IMR-90 (cell line): ENCODE measurements around the gene CTNNA2. TPM values are rescaled to one million over a fixed set of nuclear protein-coding genes. Genes with fewer than 3 reads are reported as not detected.

Experiments used
- ATAC-seq: fragments of 200-7000 bp; cut with Tn5 transposase; 2 replicates; pipeline ENCODE4 v1.9.1; 2020; ENCODE audit warnings: low read depth, mild to moderate bottlenecking, moderate library complexity
- BruUV-seq: library from RNA; stranded (reverse); fragments of 400-500 nt; replicated peaks from 2 replicates; lab custom pipeline; 2021; lab: Mats Ljungman, UMichigan
- CTCF ChIA-PET: fragments of 300-600 bp; formaldehyde crosslinking; extraction: SDS; loops from one replicate; lab custom pipeline; 2021; ENCODE audit warnings: antibody characterized with exemption; lab: Yijun Ruan, JAX
- POLR2A ChIA-PET: fragments of 300-600 bp; sonication (Branson Sonifier 250); formaldehyde crosslinking; loops from one replicate; lab custom pipeline; 2022; ENCODE audit warnings: antibody characterized with exemption; ENCODE audit not compliant: unreplicated experiment; lab: Charles Lee
- DNase-seq: peaks from one replicate; pipeline ENCODE4 v3.0.0; 2013
- H2AFZ ChIP-seq: replicated peaks from 2 replicates; pipeline ENCODE3; 2013; ENCODE audit warnings: low read length, mild to moderate bottlenecking; ENCODE audit not compliant: poor library complexity
- H2AK5ac ChIP-seq: 2 replicates; pipeline ENCODE4 v1.6.1; 2013; ENCODE audit warnings: low read depth, low read length, inconsistent platforms
- H2AK9ac ChIP-seq: replicated peaks from 2 replicates; pipeline ENCODE3; 2013; ENCODE audit warnings: mild to moderate bottlenecking, low read depth, low read length, moderate library complexity; ENCODE audit not compliant: poor library complexity
- H2BK120ac ChIP-seq: 2 replicates; pipeline ENCODE4 v1.6.1; 2013; ENCODE audit warnings: low read depth, low read length, inconsistent platforms
- H2BK15ac ChIP-seq: 3 replicates; pipeline ENCODE4 v1.6.1; 2013; ENCODE audit warnings: low read depth, low read length, inconsistent platforms
- H2BK20ac ChIP-seq: 2 replicates; pipeline ENCODE4 v1.6.1; 2013; ENCODE audit warnings: low read depth, mild to moderate bottlenecking, inconsistent platforms, low read length, moderate library complexity
- H2BK5ac ChIP-seq: 2 replicates; pipeline ENCODE4 v1.6.1; 2013; ENCODE audit warnings: mild to moderate bottlenecking, low read depth, low read length, inconsistent platforms; ENCODE audit not compliant: poor library complexity, severe bottlenecking
- H3K14ac ChIP-seq: replicated peaks from 2 replicates; pipeline ENCODE4 v1.6.1; 2013; ENCODE audit warnings: low read depth, low read length, inconsistent platforms
- H3K18ac ChIP-seq: 2 replicates; pipeline ENCODE4 v1.6.1; 2013; ENCODE audit warnings: low read depth, low read length, control low read depth
- H3K23ac ChIP-seq: 2 replicates; pipeline ENCODE4 v1.6.1; 2013; ENCODE audit warnings: low read depth, low read length, inconsistent platforms
- H3K27ac ChIP-seq: 2 replicates; pipeline ENCODE4 v1.5.1; 2013; ENCODE audit warnings: mild to moderate bottlenecking, control low read depth, low read length; ENCODE audit not compliant: insufficient read depth
- H3K27me3 ChIP-seq: 2 replicates; pipeline ENCODE4 v1.6.1; 2013; ENCODE audit warnings: low read length; ENCODE audit not compliant: control insufficient read depth, insufficient read depth
- H3K36me3 ChIP-seq: 2 replicates; pipeline ENCODE4 v1.6.1; 2013; ENCODE audit warnings: low read length, mixed read lengths; ENCODE audit not compliant: control insufficient read depth, insufficient read depth
- H3K4ac ChIP-seq: 2 replicates; pipeline ENCODE4 v1.6.1; 2013; ENCODE audit warnings: low read depth, low read length, inconsistent platforms
- H3K4me1 ChIP-seq: 2 replicates; pipeline ENCODE4 v1.6.1; 2013; ENCODE audit warnings: low read length, mixed read lengths; ENCODE audit not compliant: control insufficient read depth, insufficient read depth
- H3K4me2 ChIP-seq: 2 replicates; pipeline ENCODE4 v1.6.1; 2013; ENCODE audit warnings: low read depth, mild to moderate bottlenecking, control low read depth, low read length, moderate library complexity
- H3K4me3 ChIP-seq: 2 replicates; pipeline ENCODE4 v1.5.1; 2013; ENCODE audit warnings: low read depth, mild to moderate bottlenecking, control low read depth, low read length, moderate library complexity; ENCODE audit not compliant: insufficient read depth
- H3K56ac ChIP-seq: 2 replicates; pipeline ENCODE4 v1.6.1; 2013; ENCODE audit warnings: low read length, inconsistent platforms; ENCODE audit not compliant: insufficient read depth; ENCODE audit errors: extremely low read depth
- H3K79me1 ChIP-seq, 2 experiments: 2 replicates each; pipeline ENCODE4 v1.6.1; 2013; ENCODE audit warnings: low read length in 2 of 2, inconsistent platforms in 1 of 2, low read depth in 1 of 2
- H3K9ac ChIP-seq: 2 replicates; pipeline ENCODE4 v1.6.1; 2013; ENCODE audit warnings: low read depth, low read length, control low read depth
- H3K9me1 ChIP-seq: 2 replicates; pipeline ENCODE4 v1.6.1; 2013; ENCODE audit warnings: low read length, inconsistent platforms; ENCODE audit not compliant: insufficient read depth
- H3K9me3 ChIP-seq: 2 replicates; pipeline ENCODE4 v1.6.1; 2013; ENCODE audit warnings: low read length; ENCODE audit not compliant: control insufficient read depth, insufficient read depth
- H4K20me1 ChIP-seq: 2 replicates; pipeline ENCODE4 v1.6.1; 2013; ENCODE audit warnings: low read length, inconsistent platforms; ENCODE audit not compliant: insufficient read depth
- H4K5ac ChIP-seq: 2 replicates; pipeline ENCODE4 v1.6.1; 2013; ENCODE audit warnings: mild to moderate bottlenecking, low read depth, low read length, control low read depth
- H4K8ac ChIP-seq, 2 experiments: 2 replicates each; pipeline ENCODE4 v1.6.1; 2013; ENCODE audit warnings: low read depth in 2 of 2, low read length in 2 of 2, control low read depth in 1 of 2, inconsistent platforms in 1 of 2
- H4K91ac ChIP-seq: 2 replicates; pipeline ENCODE4 v1.6.1; 2013; ENCODE audit warnings: low read depth, low read length, inconsistent platforms; ENCODE audit not compliant: insufficient read depth
- BHLHE40 ChIP-seq: fragments of 150-350 bp; IDR thresholded peaks from 2 replicates; pipeline ENCODE4 v1.6.1; 2016; ENCODE audit warnings: mild to moderate bottlenecking, low read depth, low read length
- CEBPB ChIP-seq: IDR thresholded peaks from 2 replicates; pipeline ENCODE4 v1.6.1; 2012; ENCODE audit warnings: low read depth, low read length, improper control_type of control experiment
- CHD1 ChIP-seq: IDR thresholded peaks from 2 replicates; pipeline ENCODE4 v1.6.1; 2012; ENCODE audit warnings: low read depth, low read length, improper control_type of control experiment
- CTCF ChIP-seq: conservative IDR thresholded peaks from 2 replicates; pipeline ENCODE4 v1.5.1; 2012; ENCODE audit warnings: mild to moderate bottlenecking, low read depth, low read length, improper control_type of control experiment
- ELK1 ChIP-seq: fragments of 150-350 bp; IDR thresholded peaks from 2 replicates; pipeline ENCODE4 v1.6.1; 2016; ENCODE audit warnings: low read depth, mild to moderate bottlenecking, low read length, moderate library complexity, borderline replicate concordance
- FOS ChIP-seq: fragments of 150-350 bp; IDR thresholded peaks from 2 replicates; pipeline ENCODE4 v1.6.1; 2016; ENCODE audit warnings: low read depth, low read length
- MAFK ChIP-seq: IDR thresholded peaks from 2 replicates; pipeline ENCODE4 v1.6.1; 2012; ENCODE audit warnings: low read depth, low read length, improper control_type of control experiment
- MAZ ChIP-seq: IDR thresholded peaks from 2 replicates; pipeline ENCODE4 v1.6.1; 2012; ENCODE audit warnings: low read depth, mild to moderate bottlenecking, low read length, improper control_type of control experiment, moderate library complexity, borderline replicate concordance
- MXI1 ChIP-seq: IDR thresholded peaks from 2 replicates; pipeline ENCODE4 v1.6.1; 2012; ENCODE audit warnings: low read depth, mild to moderate bottlenecking, low read length, moderate library complexity, borderline replicate concordance
- RAD21 ChIP-seq: IDR thresholded peaks from 2 replicates; pipeline ENCODE4 v1.6.1; 2012; ENCODE audit warnings: low read length, improper control_type of control experiment
- RCOR1 ChIP-seq: IDR thresholded peaks from 2 replicates; pipeline ENCODE4 v1.6.1; 2012; ENCODE audit warnings: mild to moderate bottlenecking, low read length, improper control_type of control experiment; ENCODE audit not compliant: insufficient replicate concordance
- RFX5 ChIP-seq: IDR thresholded peaks from 2 replicates; pipeline ENCODE4 v1.8.0; 2012; ENCODE audit warnings: low read depth, mild to moderate bottlenecking, low read length, moderate library complexity
- SMC3 ChIP-seq: fragments of 150-350 bp; IDR thresholded peaks from 2 replicates; pipeline ENCODE4 v1.6.1; 2016; ENCODE audit warnings: low read depth, mild to moderate bottlenecking, antibody characterized with exemption, low read length, moderate library complexity
- USF2 ChIP-seq: fragments of 150-350 bp; IDR thresholded peaks from 2 replicates; pipeline ENCODE4 v1.6.1; 2017; ENCODE audit warnings: mild to moderate bottlenecking, antibody characterized with exemption, low read length, low read depth
- WGBS, 2 experiments: methylation state at CpG; one replicate each; pipeline versions ENCODE4 v1.1.5 to v1.1.7; 2013; ENCODE audit warnings: missing lambda C conversion rate in 2 of 2; ENCODE audit not compliant: insufficient read length in 1 of 2; ENCODE audit errors: extremely low coverage in 2 of 2; 5-methylcytosine and 5-hydroxymethylcytosine counted together
- dilution Hi-C: fragments of 300-500 bp; cut with HindIII; formaldehyde crosslinking; loops from one replicate; pipeline ENCODE4 v1.14.3; 2018; ENCODE audit warnings: low sequenced_read_pairs; ENCODE audit not compliant: unreplicated experiment
- in situ Hi-C: fragments of 300-500 bp; cut with MboI; formaldehyde crosslinking; loops from 3 replicates; pipeline ENCODE4 v1.14.3; 2019; ENCODE audit warnings: low sequenced_read_pairs, inconsistent platforms, mixed read lengths
- intact Hi-C: fragments of 100-400 bp; cut with micrococcal nuclease; formaldehyde crosslinking; loops from 2 replicates; pipeline ENCODE4 v1.10.0; 2022
- polyA plus RNA-seq, 3 experiments: library from polyadenylated mRNA; depleted of rRNA; stranded (reverse); fragments of >200 nt; gene quantifications; 2 replicates each; pipeline ENCODE4 v1.2.3, GENCODE V29; 2012; ENCODE audit warnings: low replicate concordance in 1 of 3
- total RNA-seq: library from RNA; depleted of rRNA; stranded (reverse); fragments of >200 nt; gene quantifications from 2 replicates; pipeline ENCODE4 v1.2.3, GENCODE V29; 2012

CTNNA2 gene
- total and polyA plus RNA-seq, 2 of the 4 experiments (the other 2 are of a cell fraction): not detected

- no peak overlapping the region for H4K91ac ChIP-seq
- DNase-seq (no peak), ATAC-seq (no peak)
- H3K9me1 ChIP-seq: no peaks in the 10 kb centered on the region
- no peak overlapping the region for H3K27ac ChIP-seq
- H3K23ac ChIP-seq: no peak overlapping the region
- no peak overlapping the region for H3K4me3 ChIP-seq
- no TSS peak for BruUV-seq
- no peak overlapping the region for H3K4me2 ChIP-seq
- H2BK15ac ChIP-seq: no peak overlapping the region
- no peak overlapping the region for H4K8ac ChIP-seq
- H4K5ac ChIP-seq: no peak overlapping the region
- no peaks in the 10 kb centered on the region for H3K4me1 ChIP-seq
- 40% methylated on average over 1 of the region's 1 CpG; no CpG with 5 or more reads in 1 of the 2 experiments for WGBS, 2 experiments
- H2BK120ac ChIP-seq: no peak overlapping the region
- H3K9ac ChIP-seq: no peak overlapping the region
- no peak overlapping the region for H2BK20ac ChIP-seq
- H3K18ac ChIP-seq: no peak overlapping the region
- H3K4ac ChIP-seq: no peak overlapping the region
- no peaks in the 10 kb centered on the region for H3K79me1 ChIP-seq
- TF ChIP-seq SMC3: no peak
- TF ChIP-seq USF2: no peak
- TF ChIP-seq CEBPB: no peak
- TF ChIP-seq FOS: no peak
- no peak for TF ChIP-seq MAZ
- no peak for TF ChIP-seq MAFK
- no peak for TF ChIP-seq RFX5
- TF ChIP-seq RCOR1: no peak
- TF ChIP-seq BHLHE40: no peak
- TF ChIP-seq CHD1: no peak
- TF ChIP-seq MXI1: no peak
- no peak for TF ChIP-seq RAD21
- TF ChIP-seq CTCF: no peak
- no peak for TF ChIP-seq ELK1
- ChIA-PET CTCF (no interaction called here), POLR2A (no interaction called here)
- H3K9me3 ChIP-seq: no peaks in the 10 kb centered on the region
- H3K27me3 ChIP-seq: no peaks in the 10 kb centered on the region
- H2AFZ ChIP-seq: no peak overlapping the region
- no peak overlapping the region for H2BK5ac ChIP-seq
- no peak overlapping the region for H3K14ac ChIP-seq
- no peaks in the 10 kb centered on the region for H4K20me1 ChIP-seq
- H2AK5ac ChIP-seq: no peak overlapping the region
- no peak overlapping the region for H2AK9ac ChIP-seq
- in situ Hi-C loops: no loop called here
- dilution Hi-C loops: no loop called here
- no peaks in the 10 kb centered on the region for H3K36me3 ChIP-seq
- intact Hi-C loops: no loop called here
- H3K56ac ChIP-seq: no peak overlapping the region
Observed at GRCh38 chr2:80531319-80531718, 1018.5 kb downstream of the CTNNA2 start.
